Tibial nerve (tissue), 3 donors: ENCODE data around the gene MRC1.

Experiments used
- POLR2A ChIP-seq, 2 donors: fragments of 450-650 bp; IDR thresholded peaks; one replicate each; pipeline ENCODE4 v1.6.1; 2017; ENCODE audit warnings: antibody characterized with exemption in 2 of 2, mild to moderate bottlenecking in 2 of 2, moderate library complexity in 2 of 2
- TF ChIP-seq, protein P1 (sequence below), 5 experiments: fragments of 200-600 bp in 3 of 5; fragments of 450-650 bp in 2 of 5; sonication (generic) in 3 of 5; IDR thresholded peaks; one replicate each; pipeline ENCODE4 v1.5.1; 2016 to 2019; ENCODE audit warnings: antibody characterized with exemption in 5 of 5, mild to moderate bottlenecking in 3 of 5, moderate library complexity in 2 of 5

DNA sequence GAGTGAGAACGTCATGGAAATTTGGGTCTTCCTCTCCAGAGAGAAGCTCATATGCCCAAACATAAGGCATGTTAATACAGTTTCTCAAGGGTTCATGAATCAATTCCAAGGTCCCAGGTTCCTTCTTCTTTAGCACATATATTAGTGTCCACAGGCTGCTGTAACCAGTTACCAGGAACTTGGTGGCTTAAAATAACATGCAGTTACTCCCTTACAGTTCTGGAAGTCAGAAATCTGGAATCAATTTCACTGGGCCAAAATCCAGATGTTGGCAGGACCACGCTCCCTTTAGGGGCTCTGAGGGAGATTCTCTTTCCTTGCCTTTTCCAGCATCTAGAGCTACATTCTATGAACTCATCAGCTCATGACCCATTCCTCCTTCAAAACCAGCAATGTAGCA lies 64.8 kb downstream of the MRC1 start:
- TF ChIP-seq, protein P1, sequence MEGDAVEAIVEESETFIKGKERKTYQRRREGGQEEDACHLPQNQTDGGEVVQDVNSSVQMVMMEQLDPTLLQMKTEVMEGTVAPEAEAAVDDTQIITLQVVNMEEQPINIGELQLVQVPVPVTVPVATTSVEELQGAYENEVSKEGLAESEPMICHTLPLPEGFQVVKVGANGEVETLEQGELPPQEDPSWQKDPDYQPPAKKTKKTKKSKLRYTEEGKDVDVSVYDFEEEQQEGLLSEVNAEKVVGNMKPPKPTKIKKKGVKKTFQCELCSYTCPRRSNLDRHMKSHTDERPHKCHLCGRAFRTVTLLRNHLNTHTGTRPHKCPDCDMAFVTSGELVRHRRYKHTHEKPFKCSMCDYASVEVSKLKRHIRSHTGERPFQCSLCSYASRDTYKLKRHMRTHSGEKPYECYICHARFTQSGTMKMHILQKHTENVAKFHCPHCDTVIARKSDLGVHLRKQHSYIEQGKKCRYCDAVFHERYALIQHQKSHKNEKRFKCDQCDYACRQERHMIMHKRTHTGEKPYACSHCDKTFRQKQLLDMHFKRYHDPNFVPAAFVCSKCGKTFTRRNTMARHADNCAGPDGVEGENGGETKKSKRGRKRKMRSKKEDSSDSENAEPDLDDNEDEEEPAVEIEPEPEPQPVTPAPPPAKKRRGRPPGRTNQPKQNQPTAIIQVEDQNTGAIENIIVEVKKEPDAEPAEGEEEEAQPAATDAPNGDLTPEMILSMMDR (IDR thresholded peaks at IDR 0.05): no peak
- no peak for TF ChIP-seq POLR2A (IDR thresholded peaks at IDR 0.05)
